Testis (tissue), 2 donors: ENCODE measurements around the gene APIP.

Source experiments
- POLR2A ChIP-seq: fragments of 450-650 bp; IDR thresholded peaks from one replicate; pipeline ENCODE4 v1.6.1; 2017; ENCODE audit warnings: antibody characterized with exemption, mild to moderate bottlenecking, moderate library complexity
- TF ChIP-seq, protein P1 (sequence below), 3 experiments: fragments of 450-650 bp in 2 of 3; fragments of 200-600 bp in 1 of 3; sonication (generic) in 1 of 3; IDR thresholded peaks; one replicate each; pipeline ENCODE4 v1.5.1; 2016 to 2019; ENCODE audit warnings: antibody characterized with exemption in 3 of 3, mild to moderate bottlenecking in 2 of 3, moderate library complexity in 1 of 3

GRCh38 chr11:34870548-34871196 is 45.5 kb downstream of the APIP start:
- TF ChIP-seq, protein P1, sequence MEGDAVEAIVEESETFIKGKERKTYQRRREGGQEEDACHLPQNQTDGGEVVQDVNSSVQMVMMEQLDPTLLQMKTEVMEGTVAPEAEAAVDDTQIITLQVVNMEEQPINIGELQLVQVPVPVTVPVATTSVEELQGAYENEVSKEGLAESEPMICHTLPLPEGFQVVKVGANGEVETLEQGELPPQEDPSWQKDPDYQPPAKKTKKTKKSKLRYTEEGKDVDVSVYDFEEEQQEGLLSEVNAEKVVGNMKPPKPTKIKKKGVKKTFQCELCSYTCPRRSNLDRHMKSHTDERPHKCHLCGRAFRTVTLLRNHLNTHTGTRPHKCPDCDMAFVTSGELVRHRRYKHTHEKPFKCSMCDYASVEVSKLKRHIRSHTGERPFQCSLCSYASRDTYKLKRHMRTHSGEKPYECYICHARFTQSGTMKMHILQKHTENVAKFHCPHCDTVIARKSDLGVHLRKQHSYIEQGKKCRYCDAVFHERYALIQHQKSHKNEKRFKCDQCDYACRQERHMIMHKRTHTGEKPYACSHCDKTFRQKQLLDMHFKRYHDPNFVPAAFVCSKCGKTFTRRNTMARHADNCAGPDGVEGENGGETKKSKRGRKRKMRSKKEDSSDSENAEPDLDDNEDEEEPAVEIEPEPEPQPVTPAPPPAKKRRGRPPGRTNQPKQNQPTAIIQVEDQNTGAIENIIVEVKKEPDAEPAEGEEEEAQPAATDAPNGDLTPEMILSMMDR (IDR thresholded peaks at IDR 0.05): no peak
- TF ChIP-seq POLR2A: no peak
